ENCODE results near the gene RGS19.

Gene RGS19

DNA sequence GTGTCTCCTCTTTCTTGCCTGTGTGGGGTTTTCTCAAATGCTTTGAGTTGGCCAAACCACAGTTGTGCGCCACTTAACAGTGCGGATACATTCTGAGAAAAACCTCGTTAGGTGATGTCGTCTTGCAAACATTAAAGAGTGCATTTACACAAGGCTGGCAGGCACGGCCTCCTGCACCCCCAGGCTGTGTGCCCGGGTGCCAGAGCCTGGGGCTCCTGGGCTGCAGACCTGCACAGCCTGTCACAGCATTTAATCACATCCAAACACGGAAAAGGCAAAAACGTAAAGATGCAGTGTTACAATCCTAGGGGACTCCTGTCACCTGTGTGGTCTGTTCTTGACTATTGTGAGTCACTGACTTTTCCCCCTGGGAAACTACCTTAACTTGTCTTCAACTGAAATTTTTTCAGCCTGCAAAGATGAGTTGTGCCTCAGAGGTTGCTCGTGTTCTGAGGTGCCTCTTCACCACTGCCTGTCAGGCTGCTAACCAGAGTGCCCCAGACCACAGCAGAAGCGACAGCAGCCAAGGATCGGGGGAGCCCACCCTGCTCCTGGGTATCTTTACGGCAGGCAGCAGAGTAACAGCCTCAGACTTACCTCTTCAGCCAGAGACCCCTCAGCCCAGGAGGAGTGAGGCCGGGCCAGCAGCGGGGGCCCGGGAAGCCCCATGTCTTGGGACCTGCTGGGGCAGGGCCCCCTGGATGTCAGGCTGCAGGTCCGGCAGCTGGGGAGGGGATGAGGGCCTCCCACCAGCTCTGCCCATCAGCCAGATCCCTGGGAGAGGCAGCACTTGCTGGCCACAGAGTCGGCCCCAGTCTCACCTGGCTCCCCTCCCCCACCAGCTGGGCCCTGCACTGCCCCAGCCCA lies 44.0 kb downstream of the RGS19 start:
- DNase-seq (ENCODE audit: low spot score), result no peak

DNA sequence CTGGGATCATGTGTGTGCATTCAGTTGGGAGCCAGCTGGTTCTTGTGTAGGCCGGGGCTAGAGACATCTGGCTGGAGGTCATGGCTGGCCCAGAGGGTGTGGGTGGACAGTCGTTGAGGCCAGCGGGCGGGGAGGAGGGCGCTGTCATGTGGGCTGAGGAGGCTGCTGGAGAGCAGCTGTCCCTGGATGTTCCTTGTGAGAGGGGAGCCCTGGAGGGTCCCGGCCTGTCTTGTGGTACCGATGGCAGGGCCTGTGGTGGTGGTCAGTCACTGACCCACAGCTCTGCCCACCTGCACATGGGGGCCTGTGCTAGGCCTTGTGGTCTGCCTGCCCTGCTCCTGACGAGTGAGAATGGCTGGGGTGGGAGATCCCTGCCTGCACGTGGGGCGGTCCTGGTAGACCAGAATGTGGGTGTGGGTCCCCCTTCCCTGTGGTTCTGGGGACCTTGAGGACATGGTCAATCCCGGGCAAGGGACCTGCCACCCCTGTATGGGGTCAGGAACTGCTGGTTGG lies 45.3 kb downstream of the RGS19 start:
- no peak for DNase-seq (ENCODE audit: low spot score)

DNA sequence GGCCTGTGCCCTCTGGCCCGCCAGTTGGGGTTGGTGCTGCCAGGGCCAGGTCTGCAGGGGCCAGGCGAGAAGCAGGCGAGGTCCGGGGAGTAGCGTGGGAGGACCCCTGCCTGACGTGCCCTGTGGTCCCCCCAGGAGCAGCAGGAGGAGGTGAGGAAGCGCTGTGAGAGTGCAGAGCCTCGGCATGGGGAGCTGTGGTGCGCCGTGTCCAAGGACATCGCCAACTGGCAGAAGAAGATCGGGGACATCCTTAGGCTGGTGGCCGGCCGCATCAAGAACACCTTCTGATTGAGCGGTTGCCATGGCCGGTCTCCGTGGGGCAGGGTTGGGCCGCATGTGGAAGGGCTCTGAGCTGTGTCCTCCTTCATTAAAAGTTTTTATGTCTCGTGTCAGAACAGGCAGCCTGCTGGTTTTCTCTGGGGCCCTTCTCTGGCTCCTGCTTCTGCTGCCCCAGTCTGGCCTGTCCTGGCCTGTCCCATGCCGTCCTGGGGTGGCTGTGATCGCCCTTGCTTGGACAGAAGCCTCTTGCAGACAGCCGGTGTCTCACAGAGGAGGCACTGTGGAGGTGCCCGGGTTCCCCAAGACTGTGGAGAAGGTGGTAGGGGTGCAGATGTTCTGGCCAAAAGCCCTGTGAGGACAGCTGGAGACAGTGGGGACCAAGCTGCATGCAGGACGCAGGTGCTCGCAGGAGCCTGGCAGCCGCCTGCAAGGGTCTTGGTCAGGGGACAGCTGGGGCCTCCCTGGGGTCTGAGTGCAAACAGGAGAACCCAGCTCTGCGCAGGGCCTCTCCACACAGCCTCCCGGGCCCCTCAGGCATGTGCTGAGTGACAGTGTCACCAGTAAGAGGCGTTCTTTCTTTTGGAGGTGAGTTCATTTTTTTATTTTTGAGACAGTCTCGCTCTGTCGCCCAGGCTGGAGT lies 46.4 kb downstream of the RGS19 start:
- no peak for DNase-seq (ENCODE audit: low spot score)

DNA sequence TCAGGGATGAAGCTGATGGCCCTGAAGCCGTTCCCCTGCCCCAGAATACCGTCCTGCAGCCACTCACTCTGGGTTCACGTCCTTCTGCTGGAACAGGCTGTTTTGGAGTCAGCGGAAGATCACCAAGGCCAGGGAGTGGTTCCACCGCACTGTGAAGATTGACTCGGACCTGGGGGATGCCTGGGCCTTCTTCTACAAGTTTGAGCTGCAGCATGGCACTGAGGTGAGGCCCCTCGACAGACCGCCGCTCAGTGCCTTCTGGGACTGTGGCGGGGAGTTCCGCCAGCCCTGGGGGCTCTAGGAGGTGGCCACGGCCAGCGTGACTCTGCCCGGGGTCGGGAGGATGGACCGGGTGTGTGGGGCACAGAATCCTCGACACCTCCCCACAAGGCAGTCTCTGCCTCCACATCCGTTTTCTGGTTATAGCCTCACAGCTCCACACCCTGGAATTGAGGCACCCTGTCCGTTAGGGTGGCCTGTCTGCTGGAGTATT lies 47.5 kb downstream of the RGS19 start:
- no peak for DNase-seq (ENCODE audit: low spot score)

DNA sequence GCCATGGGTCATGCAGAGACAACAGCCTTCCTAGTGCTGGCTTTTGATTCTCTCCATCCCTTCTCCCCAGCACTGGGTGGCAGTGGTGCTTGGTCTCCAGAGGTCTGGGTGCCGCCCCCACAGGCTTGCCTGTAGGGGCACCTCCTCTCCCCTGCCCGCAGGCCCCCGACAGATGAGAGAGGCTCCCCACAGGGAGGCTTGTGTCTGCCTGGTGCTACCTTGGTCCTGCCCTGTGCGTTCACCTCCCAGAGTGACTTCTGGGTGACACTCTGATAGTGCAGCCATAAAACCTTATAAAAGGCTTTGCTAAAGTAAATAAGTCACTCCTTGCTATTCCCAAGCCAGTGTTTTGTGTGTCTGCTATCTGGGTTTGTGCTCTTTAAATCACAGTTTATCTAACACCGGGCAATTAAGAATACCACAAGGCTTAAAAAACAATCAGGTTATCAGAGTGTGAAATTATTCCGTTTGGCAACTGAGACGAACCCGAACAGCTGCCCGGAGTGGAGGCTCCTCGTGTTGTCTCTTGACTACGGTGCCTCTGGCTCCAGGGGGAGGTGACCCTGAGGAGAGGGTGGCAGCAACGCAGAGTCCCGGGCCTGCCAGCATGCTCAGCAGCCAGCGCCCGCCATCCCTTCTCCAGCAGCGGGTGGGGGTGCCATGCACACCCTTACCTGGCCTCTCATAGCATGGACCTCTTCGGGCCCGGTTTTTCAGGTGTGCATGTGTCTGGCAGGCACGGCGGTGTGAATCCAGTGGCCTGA lies 48.8 kb downstream of the RGS19 start:
- DNase-seq (ENCODE audit: low spot score), result no peak

DNA sequence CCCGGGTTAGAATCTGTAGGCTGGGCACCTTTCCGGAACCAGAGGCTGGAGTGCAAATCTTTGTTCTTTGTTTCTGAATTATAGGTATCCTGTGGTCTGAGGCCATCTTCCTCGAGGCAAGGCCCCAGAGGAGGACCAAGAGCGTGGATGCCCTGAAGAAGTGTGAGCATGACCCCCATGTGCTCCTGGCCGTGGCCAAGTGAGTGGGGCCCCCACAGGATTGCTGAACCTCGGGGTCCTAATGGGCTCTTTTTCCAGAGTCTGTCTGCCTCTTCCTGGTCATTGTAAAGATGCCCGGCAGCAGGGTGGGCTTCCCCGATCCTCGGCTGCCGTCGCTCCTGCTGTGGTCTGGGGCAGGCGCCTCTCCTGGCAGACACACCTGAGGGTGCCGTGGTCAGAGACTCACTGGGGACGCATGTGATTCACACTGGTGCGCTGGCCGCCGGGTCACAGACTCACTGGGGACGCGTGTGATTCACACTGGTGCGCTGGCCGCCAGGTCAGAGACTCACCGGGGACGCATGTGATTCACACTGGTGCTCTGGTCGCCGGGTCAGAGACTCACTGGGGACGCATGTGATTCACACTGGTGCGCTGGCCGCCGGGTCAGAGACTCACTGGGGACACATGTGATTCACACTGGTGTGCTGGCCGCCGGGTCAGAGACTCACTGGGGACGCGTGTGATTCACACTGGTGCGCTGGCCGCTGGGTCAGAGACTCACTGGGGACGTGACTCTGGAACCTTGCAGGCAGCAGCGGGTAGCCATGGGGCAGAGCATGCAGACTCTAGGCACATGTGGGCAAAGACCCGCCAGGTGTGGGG lies 49.8 kb downstream of the RGS19 start:
- no peak for DNase-seq (ENCODE audit: low spot score)

DNA sequence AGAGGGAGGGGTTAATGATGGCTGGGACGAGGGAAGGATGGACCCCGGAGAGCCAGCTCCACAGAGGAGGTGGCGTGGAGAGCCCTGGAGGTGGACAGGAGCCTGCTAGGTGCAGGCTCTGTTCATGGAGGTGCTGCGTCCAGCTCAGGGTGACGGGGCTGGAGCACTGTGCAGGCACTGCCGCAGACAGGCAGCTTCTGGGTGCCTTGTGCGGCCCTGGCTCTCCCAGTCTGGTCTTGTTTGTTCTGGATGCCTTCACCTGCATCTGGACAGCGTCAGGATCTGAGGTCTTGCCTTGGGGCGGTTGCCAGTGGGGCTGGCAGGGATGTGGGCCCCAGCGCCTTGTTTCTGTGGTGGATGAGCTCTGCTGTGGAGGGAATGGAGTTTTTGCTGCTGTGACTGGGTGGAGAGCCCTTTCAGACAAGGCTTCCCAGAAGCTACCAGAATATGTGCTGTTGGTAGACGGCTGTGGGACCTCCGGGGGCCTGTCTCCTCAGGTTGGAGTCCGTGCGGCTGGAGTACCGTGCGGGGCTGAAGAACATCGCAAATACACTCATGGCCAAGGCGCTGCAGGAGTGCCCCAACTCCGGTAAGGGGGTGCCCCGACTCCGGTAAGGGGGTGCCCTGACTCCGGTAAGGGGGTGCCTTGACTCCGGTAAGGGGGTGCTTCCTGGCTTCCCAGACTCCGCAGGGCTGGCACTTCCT lies 51.2 kb downstream of the RGS19 start:
- no peak for DNase-seq (ENCODE audit: low spot score)

DNA sequence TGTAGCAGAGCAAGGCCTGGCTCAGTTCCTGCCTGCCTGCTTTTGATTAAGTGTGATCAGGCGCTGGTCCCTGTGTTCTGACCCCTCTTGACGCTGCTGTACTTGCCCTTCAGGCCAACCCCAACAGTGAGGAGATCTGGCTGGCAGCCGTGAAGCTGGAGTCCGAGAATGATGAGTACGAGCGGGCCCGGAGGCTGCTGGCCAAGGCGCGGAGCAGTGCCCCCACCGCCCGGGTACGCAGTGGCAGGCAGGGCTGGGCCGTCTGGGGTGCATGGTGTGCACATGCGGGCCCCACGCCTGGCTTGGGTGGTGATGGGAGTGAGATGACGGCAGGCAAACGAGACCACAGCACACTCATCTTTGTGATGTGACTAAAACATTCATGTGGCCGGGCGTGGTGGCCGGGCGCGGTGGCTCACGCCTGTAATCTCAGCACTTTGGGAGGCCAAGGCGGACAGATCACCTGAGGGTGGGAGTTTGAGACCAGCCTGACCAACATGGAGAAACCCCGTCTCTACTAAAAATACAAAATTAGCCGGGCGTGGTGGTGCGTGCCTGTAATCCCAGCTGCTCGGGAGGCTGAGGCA lies 53.4 kb downstream of the RGS19 start:
- DNase-seq (ENCODE audit: low spot score), result no peak

DNA sequence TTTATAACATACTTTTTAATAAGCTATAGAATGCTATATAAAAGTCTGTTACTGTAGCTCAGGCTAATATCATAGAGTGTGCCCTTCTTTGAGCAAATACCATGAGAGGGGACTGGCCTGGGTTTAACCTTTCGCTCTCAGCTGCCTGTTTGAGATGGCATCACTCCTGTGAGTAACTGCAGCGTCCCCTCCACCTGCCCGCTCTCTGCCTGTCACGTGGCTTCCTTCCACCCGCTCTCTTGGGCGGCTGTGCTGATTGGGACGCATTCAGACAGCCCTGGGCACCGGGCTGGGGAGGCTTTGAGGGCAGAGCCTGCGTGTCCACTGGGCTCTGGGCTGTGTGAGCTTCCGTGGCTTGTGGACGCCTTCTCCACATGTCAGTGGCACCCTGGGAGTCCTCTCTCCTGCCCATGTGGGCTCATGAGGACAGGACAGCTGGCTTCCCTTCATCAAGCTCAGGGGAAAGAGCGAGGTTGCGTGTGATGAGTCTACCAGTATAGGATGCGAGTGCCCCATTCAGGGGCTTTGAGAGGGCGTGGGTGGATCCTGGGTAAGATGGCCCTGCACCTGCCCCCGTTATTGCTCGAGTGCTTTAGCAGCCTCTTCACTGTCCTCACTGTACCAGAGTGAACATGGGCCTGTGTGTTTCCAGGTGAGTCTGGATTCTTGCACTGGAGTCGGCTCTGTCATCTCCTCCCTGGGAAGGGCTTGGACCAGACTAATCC lies 54.1 kb downstream of the RGS19 start:
- DNase-seq (ENCODE audit: low spot score), result no peak

DNA sequence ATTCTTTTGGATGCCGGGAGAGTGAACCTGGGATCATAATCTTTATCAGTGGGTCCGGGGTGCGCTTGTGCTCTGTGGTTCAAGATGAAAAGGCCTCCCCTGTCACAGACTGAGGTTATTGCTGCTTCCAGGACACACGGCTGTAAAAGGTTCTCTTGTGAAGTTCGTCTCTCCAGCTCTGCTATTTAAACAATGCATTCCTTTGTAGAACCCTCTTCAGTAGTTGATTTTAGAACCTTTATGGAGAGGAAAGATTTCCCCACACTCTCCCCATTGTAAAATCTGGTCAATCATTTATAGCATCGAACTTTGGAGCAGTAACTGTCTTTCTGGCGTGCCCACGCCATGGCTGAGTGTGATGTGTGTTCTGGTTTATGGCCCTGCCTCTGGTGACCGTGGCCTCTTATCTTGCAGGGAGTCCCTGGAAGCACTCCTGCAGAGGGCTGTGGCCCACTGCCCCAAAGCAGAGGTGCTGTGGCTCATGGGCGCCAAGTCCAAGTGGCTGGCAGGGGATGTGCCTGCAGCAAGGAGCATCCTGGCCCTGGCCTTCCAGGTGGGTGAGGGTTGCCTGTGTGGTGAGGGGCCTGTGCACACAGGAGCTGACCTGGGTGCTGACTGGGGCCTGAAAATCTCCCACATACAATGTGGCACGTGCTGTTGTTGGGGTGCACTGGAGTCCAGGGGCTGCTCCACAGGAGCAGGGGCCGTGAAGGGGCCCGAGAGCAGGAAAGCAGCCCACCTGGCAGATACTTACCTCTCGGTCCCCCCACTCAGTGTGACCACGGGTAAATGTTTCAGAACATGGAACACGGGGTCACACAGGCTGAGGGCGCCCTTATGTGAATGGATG lies 55.0 kb downstream of the RGS19 start:
- no peak for DNase-seq (ENCODE audit: low spot score)

DNA sequence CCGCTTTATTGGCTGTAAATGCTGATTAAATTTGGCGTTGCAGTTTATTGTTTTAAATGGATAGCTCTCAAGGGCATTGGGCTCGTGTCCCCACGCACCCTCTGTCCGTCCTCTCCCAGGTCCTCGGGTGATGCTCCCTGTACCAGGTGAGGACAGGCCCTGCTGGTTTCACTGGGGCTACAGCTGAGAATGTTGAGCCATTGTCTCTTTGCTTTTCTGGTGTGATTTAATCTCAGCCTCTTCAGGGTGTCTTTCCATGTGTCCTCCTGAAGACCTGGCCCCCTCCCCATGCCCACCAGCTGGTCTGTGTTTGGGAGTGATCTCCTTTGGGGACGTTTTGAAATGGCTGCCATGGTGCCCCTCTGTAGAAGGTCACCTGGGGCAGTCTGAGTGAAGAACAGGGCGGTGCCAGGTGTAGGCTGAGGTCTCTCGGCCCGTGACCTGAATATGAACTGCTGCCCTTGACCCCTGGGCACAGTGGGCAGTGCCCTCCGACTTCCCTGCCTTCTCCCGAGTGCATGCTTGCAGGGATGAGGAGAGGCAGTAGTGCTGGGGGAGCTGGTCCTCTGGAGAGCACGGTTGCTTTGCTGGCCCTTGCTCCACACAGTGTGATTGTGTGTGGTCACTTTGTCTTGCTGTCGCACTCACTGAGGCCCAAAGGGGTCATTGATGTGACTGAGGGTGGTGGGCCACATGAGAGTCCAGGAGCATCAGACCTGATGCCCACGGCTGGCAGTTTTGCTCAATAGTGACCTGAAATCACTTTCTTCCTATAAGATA lies 55.8 kb downstream of the RGS19 start:
- no peak for DNase-seq (ENCODE audit: low spot score)

Measured in NAMALWA (cell line).